Inferior parietal cortex (tissue), 1 donor: Measurements from ENCODE around the gene SLC9A1.
A peak's percentile ranks its signal among the peaks of the same experiment; 100 is the strongest.

Source experiments
- DNase-seq: peaks from one replicate; pipeline ENCODE4 v3.0.0-alpha.2; 2016; ENCODE audit errors: extremely low spot score

SLC9A1 gene

GRCh38 chr1:27102707-27103468, 52.0 kb downstream of the SLC9A1 start:
- DNase-seq, result peak; percentile 79

- DNase-seq, result no peak
Observed at GRCh38 chr1:27102134-27102706, 52.7 kb downstream of the SLC9A1 start.

DNA sequence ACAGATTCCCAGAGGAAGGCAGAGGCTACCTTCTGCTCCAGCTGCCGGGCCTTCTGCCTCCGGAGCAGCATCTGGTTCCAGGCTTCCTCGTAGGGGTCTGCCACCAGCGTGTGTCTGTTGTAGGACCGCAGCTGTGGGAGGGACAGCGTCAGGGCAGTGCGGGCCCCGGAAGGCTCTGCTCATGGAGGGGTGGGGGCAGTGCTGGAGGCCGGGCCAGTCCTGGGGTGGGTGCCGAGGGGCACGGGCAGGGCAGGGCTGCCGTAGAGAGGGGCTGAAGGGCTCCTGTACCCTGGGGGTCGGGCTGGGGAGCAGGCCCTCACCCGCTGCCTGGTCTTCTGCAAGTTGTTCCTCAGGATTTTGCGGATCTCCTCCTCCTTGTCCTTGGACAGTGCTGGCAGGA, 53.2 kb downstream of the SLC9A1 start:
- no peak for DNase-seq

- no peak for DNase-seq
Observed at GRCh38 chr1:27101054-27101491, 53.9 kb downstream of the SLC9A1 start.

DNA sequence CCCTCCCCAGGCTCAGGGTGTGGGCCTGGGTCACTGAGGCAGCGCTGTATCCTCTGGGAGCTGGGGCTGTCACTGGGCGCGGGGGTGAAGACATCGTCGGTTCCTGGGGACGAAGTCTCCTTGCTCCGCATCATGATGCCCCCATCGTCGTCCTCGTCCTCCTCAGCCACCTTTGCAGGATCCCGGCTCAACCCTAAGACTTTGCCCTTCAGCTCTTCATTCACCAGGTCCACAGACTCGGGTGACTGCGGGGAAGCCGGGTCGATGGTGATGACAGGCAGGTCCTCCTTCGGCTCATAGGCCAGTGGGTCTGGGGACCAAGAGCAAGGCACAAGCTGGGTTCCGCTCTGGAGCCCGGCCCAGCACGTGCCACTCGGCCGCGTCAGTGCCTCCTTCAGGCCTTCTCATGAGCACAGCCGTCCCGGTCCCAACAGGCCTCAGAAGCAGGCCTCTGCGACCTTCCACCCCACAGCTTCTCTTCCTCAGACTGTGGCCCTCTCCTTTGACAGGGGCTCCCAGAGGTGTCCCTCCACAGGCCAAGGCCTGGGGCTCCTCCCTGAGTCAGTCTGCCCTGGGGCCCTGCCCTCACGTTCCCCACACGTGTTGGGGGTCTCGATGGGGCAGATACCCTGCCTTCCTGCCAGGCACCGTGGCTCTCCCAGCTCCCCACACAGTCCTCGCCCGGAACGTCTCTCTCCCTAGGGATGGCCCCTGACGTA, 54.4 kb downstream of the SLC9A1 start:
- no peak for DNase-seq

- no peak for DNase-seq
Observed at GRCh38 chr1:27099587-27100334, 55.2 kb downstream of the SLC9A1 start.

DNA sequence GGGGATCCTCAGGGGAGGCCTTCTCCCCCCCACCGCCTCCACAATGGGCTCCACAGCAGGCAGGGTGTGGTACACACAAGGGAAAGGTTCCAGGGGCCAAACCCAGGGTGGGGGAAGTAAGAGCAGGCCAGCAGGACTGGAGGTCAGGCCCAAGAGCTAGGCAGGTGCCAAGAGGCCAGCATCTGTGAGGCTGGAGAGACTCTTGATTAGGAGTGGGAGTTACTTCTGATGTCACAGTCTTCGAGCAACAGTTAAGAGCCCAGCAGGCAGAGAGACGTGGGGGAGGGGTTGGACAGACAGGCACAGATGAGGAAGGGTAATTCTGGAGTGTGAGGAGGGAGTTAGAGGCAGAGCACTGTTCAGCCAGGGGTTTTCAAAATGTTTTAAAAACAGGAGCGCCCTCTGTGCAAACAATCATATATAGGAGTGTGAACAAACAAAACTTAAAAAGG, 55.8 kb downstream of the SLC9A1 start:
- DNase-seq, result no peak

- DNase-seq, result no peak
Observed at GRCh38 chr1:27098431-27099134, 56.3 kb downstream of the SLC9A1 start.

- peak; percentile 87 for DNase-seq
Observed at GRCh38 chr1:27097484-27097917, 57.4 kb downstream of the SLC9A1 start.

DNA sequence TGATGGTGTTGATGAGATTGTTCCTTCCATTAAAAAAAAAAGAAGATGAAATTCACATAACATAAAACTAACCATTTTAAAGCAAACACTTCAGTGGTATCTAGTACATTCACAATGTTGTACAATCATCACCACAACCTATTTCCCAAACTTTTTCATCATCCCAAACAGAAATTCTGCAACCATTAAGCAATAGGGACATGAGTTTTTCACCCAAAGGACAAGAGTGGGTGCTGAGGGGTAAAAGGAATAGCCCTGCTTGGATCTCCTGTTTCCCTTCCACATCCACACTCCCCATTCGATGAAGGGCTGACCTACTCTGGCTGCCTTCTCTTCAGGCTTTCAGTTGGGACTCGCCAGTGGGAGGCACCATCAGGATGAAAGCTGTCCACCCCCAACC, 59.3 kb downstream of the SLC9A1 start:
- DNase-seq, result no peak

GRCh38 chr1:27092888-27093287, 62.0 kb downstream of the SLC9A1 start:
- DNase-seq, result no peak

DNA sequence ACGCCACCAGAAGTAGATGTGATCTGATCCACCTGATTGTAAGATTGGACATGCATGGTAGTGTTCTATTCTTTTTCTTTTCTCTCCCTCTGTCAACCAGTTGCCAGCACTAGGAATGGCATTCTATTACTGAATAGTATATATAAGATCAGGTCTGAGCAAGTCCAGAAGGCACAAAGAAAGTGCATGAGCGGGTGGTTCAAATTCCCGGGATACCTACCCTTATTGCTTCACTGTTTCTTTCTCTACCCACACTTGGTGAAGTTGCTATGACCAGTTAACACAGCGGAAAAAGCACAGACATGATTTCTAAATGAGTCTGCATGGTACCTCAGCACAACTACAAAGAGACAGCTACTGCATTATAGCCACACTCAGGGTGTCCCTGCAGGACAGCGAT, 64.0 kb downstream of the SLC9A1 start:
- DNase-seq, result no peak

GRCh38 chr1:27087371-27088220, 67.3 kb downstream of the SLC9A1 start:
- DNase-seq, result no peak

GRCh38 chr1:27086628-27087027, 68.3 kb downstream of the SLC9A1 start:
- no peak for DNase-seq

DNA sequence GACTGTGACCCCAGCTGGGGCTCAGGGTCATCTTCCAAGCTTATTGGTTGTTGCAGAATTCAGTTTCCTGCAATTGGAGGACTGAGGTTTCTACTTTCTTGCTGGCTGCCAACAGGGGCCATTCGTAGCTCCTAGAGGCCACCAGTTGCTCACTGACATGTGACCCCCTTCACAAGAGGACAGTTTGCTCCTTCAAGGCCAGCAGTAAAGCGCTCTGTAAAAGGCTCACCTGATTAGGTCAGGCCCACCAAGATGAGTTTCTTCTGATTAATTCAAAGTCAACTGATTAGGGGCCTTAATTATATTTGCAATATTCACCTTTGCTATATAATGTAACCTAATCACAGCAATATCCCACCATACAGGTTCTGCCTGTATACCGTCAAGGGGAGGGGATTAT, 68.9 kb downstream of the SLC9A1 start:
- DNase-seq, result no peak

DNA sequence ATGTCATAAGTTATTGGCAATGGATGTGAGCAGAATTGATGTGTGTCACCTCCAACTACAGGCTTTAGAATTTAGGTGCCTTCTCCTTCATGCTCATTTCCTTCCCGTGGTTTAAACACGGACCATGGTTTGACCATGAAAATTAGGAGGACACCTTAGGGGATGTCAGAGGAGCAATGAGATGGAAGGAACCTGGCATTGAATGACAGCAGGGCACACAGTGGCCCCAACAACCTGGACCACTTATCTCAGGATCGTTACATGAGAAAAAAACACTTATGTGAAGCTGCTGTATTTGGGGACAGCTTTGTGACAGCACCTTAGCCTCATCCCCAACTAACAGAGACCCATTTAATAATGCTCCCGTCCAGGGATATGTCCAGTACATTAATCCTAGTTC, 70.8 kb downstream of the SLC9A1 start:
- DNase-seq, result no peak

DNA sequence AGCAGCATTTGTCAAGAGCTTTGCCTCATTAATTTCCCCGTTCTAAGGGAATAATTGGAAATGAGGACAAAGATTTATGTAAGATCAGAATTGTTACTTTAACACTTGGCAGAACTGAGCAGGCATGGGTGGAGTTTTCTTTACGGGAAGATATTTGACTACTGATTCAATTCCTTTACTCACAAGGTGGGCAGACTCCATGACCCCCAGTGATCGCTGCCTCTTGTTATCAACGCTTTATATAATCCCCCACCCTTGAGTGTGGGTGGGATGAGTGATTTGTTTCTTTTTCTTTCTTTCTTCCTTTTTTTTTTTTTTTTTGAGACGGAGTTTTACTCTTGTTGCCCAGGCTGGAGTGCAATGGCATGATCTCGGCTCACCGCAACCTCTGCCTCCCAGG, 77.0 kb downstream of the SLC9A1 start:
- no peak for DNase-seq

DNA sequence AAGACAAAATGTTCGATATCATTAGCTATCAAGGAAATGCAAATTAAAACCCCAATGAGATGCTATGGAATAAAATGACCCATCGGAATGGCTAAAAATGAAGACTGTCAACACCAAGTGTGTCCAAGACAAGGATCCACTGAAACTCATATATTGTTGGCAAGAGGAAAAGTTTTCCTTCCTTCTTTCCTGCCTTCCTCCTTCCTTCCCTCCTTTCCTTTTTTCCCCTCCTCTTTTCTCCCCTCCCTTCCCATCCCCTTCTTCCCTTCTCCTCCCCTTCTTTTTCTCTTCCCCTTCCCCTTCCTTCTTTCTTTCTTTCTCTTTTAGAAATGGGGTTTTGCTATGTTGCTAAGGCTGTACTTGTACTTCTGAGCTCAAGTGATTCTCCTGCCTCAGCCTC, 78.1 kb downstream of the SLC9A1 start:
- no peak for DNase-seq

DNA sequence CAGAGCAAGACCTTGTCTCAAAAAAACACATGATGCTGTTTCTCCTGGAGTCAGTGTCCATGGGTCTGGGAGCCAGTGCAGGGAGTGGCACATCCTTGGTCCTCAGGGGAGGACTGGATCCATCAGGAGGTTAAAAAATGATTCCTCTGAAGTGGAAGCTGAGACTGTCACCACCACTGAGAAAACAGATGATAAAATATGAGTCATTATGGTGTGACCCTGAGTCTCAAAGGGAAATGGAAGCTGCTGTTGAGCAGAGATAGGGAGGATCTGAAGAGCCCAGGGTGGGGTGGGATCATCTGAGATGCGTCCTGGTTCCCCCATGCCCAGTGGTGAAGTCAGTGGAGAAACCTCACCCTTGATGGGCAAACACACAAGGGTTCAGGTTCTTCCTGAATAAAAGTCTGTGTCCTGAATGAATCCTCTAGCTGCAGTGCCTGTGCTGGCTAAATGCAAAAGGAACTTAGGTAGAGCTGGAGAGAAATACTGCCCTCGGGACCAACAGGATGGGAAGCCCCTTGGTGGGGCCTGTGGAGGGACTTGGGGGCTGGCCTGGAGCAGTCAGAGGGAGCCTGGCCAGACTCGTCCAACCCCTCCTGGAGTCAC, 80.6 kb downstream of the SLC9A1 start:
- DNase-seq, result peak; percentile 18

GRCh38 chr1:27071049-27071416, 83.9 kb downstream of the SLC9A1 start:
- peak; percentile 43 for DNase-seq
